ENCODE measurements around the gene LINC00305.

DNA sequence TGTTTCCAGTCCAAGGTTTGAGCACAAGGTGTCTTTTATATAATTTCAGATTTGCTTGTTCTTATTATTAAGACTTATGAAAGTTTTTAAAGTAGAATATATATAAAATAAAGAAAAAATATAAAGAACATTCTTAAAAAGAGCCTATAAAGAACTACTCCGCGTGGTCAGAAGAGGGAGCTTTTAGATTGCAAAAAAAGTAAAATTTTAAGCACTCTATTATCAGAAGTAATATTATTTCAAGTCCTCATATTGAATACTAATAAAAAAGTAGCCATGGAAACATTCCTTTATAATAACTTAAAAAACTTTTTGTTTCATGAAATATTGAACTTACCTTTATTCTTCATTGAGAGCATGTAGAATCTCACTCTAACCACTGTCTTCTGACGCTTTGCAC lies 51.4 kb downstream of the LINC00305 start:
- no peak for TF ChIP-seq POLR2A (IDR thresholded peaks at IDR 0.05; ENCODE audit: low read depth, low read length)
- TF ChIP-seq TAF1 (IDR thresholded peaks at IDR 0.05; ENCODE audit: low read depth, low read length) = no peak
- no peak for TF ChIP-seq POLR2AphosphoS5 (IDR thresholded peaks at IDR 0.05; ENCODE audit: low read depth, low read length)
